Stomach smooth muscle (tissue), 2 donors: ENCODE data around the gene YPEL1.

Experiments
- H3K27ac ChIP-seq: one replicate; pipeline ENCODE4 v1.7.0; 2013; ENCODE audit warnings: mild to moderate bottlenecking, low read length, inconsistent platforms
- H3K27me3 ChIP-seq, 2 donors: one replicate each; pipeline ENCODE4 v1.7.0; 2013; ENCODE audit warnings: low read length in 2 of 2; ENCODE audit not compliant: insufficient read depth in 2 of 2, control insufficient read depth in 1 of 2
- H3K36me3 ChIP-seq, 2 donors: one replicate each; pipeline ENCODE4 v1.7.0; 2013; ENCODE audit warnings: low read length in 2 of 2; ENCODE audit not compliant: control insufficient read depth in 2 of 2, insufficient read depth in 2 of 2
- H3K4me1 ChIP-seq: one replicate; pipeline ENCODE4 v1.7.0; 2013; ENCODE audit warnings: low read length; ENCODE audit not compliant: control insufficient read depth, insufficient read depth
- H3K4me3 ChIP-seq, 2 donors: one replicate each; pipeline ENCODE4 v1.7.0; 2013; ENCODE audit warnings: low read length in 2 of 2
- H3K9ac ChIP-seq, 2 donors: one replicate each; pipeline ENCODE4 v1.7.0; 2013; ENCODE audit warnings: low read length in 2 of 2, mild to moderate bottlenecking in 1 of 2
- H3K9me3 ChIP-seq, 2 donors: one replicate each; pipeline ENCODE4 v1.7.0; 2013; ENCODE audit warnings: low read length in 2 of 2; ENCODE audit not compliant: control insufficient read depth in 2 of 2
- donor health status: healthy.
- donor health status: Pancreatic carcinoma.

Gene YPEL1

DNA sequence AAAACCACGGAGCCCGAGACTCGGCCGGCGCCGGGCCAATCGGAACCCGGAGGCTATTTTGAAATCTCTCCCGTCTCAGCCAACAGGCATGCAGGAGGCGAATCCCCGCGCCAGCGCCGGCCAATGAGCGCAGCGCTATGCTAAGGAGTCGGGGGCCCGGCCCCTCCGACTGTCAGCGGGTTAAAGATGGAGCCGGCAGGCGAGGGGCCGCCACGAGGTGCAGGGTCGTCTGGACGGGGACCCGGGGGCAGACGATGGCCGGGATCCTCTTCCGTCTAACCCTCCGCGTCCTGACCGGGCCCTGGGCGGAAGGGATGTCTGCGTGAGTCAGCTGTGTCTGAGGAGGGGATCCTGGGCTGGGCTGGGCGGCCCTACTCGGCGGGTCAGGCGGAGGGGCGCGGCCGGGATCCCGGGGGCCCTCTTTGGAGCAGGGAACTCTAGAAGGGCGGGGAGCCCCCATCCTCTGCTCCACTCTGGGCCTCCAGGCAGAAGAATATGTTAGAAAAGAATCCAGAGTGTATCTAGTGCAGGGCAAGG is 83.5 kb downstream of the YPEL1 start:
- H3K27me3 ChIP-seq: peaks cover 6 to 7% of the 10 kb centered on the region in 2 donors
- peaks cover 13% of the 10 kb centered on the region for H3K4me1 ChIP-seq
- no peaks in the 10 kb centered on the region for H3K9me3 ChIP-seq
- no peaks in the 10 kb centered on the region for H3K36me3 ChIP-seq
- peak overlapping the region; percentile 58 to 79 for H3K4me3 ChIP-seq
- no peak overlapping the region for H3K27ac ChIP-seq
- H3K9ac ChIP-seq: no peak overlapping the region

- Histone ChIP-seq H3K4me1 (peaks cover 13% of the 10 kb centered on the region), H3K27me3 (peaks cover 3 to 4% of the 10 kb centered on the region in 2 donors), H3K9me3 (no peaks in the 10 kb centered on the region), H3K36me3 (no peaks in the 10 kb centered on the region), H3K4me3 (peak overlapping the region; percentile 67 to 79), H3K9ac (peak overlapping the region; percentile 47 to 56), H3K27ac (no peak overlapping the region)
Measured at GRCh38 chr22:21651521-21652009, 84.0 kb downstream of the YPEL1 start.

GRCh38 chr22:21650823-21651520 is 84.6 kb downstream of the YPEL1 start:
- no peaks in the 10 kb centered on the region for H3K36me3 ChIP-seq
- peaks cover 13% of the 10 kb centered on the region for H3K4me1 ChIP-seq
- peaks cover 0 to 2% of the 10 kb centered on the region in 2 donors for H3K27me3 ChIP-seq
- peak overlapping the region in 1 of 2 donors; percentile 56 for H3K9ac ChIP-seq
- H3K9me3 ChIP-seq: no peaks in the 10 kb centered on the region
- H3K4me3 ChIP-seq: peak overlapping the region; percentile 67 to 79
- H3K27ac ChIP-seq: no peak overlapping the region

DNA sequence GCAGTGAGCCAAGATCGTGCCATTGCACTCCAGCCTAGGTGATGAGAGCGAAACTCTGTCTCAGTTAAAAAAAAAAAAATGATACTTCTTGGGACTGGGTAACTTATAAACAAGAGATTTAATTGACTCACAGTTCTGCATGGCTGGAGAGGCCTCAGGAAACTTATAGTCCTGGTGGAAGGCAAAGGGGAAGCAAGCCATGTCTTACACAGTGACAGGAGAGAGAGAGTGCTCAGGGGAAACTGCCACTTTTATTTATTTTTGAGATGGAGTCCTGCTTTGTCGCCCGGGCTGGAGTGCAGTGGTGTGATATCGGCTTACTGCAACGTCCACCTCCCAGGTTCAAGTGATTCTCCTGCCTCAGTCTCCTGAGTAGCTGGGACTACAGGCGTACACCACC is 85.3 kb downstream of the YPEL1 start:
- H3K4me1 ChIP-seq: peaks cover 13% of the 10 kb centered on the region
- H3K27me3 ChIP-seq: peaks cover 0 to 2% of the 10 kb centered on the region in 2 donors
- no peak overlapping the region for H3K27ac ChIP-seq
- H3K4me3 ChIP-seq: no peak overlapping the region
- H3K9me3 ChIP-seq: no peaks in the 10 kb centered on the region
- H3K9ac ChIP-seq: no peak overlapping the region
- H3K36me3 ChIP-seq: no peaks in the 10 kb centered on the region
